Panc1 (cell line): ENCODE results near the gene PRPF18.

Source experiments
- CTCF ChIP-seq: fragments of 450-650 bp; IDR thresholded peaks from 2 replicates; pipeline ENCODE4 v1.5.1; 2017; ENCODE audit warnings: mild to moderate bottlenecking
- POLR2AphosphoS5 ChIP-seq: IDR thresholded peaks from 2 replicates; pipeline ENCODE4 v1.6.1; 2012; ENCODE audit warnings: mild to moderate bottlenecking, low read depth, low read length, moderate library complexity

DNA sequence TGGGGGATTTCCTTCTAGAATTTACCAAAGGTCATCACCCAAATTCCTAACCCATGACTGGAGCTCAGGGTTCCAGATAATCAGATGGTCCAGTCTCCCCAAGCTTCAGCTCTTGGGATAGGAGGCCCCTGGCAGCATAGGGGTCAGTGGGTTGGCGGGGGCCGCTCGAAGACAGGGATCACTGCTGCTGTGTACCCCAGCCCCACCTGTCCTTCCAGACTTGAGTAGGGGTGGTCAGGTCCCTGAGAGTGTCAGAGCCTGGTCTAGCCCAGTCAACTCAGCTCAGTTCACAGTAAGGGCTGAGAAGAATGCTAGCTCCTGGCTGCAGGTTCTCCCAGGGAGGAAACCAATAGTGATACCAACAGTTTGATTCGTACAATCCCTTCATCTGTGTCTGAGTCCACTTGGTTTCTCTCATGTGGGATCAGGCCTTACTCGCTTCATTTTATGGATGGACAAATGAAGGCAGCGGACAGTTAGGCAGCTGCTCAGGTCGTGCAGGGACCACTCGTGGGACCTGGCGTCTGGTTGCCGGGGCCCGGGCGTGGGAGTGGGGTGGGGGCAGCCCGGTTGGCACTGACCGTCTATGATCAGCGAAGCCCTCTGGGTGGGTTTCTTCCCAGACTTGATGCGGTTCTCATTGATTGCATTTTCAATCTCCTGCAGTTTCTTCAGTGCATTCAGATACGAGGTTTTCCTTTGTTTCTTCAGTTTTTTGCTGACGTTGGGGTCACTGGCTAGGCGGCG is 78.9 kb downstream of the PRPF18 start:
- TF ChIP-seq CTCF (no peak), POLR2AphosphoS5 (no peak)
